ENCODE measurements around the gene TMEM54.
A peak's percentile ranks its signal among the peaks of the same experiment; 100 is the strongest.

Gene TMEM54

DNA sequence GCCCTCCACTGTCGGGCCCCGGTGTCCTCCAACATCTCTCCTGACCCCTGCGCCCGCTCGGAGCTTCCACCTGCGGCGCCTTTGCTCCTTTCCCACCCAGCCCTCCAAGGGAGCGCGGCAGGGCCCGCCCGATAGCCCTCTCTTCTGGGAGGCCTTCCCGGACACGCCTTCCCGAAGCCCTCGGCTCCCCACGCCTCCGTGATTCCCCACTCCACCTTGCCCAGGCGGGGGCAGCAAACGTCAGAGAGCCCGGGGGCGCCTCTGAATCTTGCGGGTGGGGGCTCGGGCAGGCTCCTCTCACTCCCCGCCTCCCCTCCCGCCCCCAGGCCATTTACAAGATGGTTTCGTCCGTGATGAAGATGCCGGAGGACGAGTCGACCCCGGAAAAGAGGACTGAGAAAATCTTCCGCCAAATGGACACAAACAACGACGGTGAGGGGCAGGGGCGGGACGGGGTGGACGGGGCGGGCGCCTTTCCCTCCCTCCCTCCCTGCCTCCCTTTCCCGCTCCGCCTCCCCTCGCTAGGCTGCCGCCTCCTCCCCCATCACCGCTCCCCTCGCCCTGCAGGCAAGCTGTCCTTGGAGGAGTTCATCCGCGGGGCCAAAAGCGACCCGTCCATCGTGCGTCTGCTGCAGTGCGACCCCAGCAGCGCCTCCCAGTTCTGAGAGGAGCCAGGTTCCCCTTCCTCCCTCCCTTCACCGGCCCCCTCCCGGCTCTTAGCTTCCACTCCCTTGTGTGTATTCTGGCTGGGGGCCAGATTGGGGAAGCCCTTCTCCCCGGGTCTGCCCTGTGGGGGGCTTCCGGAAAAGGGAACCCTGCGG lies 7.8 kb downstream of the TMEM54 start:
- no peak for DNase-seq

DNA sequence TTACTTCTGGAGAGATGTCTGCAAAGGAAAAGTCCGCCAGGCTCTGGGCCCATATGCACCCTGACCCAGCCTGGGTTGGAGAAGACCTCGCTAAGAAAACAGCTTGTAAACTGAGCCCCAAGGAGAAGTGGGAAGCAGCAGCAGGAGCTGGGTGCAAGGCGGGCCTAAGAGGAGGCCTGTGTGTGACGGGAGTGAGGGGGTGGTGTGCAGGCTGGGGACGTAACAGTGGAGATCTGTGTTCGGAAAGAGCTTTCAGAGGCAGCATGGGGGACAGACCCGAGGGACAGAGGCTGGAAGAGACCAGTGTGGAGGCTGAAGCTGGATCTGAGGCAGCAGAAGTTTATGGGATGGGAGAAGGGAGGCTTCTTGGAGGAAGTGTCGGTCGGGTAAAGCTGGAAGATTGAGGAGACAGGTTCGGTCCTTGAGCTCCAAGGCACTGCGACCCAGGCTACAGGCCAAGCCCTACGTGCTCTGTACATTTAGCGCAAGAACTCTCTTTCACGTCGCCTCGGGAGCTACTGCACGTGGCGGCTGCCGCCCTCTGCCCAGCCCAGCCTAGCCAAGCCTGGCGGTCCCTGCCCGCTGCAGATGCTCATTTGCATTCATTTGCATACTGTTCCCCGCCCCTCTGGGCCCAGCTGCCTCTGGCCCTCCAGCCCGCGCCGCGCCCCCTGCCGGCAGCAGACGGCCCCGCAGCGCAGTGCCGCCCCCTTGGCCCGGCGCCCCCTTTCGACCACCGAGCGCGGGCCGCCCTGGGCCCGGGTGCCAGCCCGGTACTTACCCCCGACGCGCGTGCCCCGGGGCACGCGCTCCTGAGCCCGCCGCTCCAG lies 8.6 kb downstream of the TMEM54 start:
- DNase-seq: peak; percentile 16 to 58

DNA sequence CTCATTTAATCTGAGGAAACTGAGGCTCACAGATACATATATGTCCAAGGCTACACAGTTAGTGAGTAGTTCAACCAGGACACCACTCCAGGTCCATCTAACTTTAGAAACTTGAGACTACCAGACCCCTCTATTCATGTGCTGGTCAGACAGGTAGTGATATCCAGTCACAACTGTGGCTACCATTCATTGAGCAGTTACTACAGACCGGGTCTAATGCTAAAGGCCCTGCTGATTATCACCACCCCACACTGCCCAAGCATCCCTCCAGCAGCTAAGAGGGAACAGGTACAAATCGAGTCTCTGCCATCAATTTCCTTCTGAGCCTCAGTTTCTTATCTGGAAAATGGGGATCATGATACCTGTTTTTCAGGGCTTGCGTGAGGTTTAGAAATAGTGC lies 9.6 kb downstream of the TMEM54 start:
- DNase-seq: no peak

DNA sequence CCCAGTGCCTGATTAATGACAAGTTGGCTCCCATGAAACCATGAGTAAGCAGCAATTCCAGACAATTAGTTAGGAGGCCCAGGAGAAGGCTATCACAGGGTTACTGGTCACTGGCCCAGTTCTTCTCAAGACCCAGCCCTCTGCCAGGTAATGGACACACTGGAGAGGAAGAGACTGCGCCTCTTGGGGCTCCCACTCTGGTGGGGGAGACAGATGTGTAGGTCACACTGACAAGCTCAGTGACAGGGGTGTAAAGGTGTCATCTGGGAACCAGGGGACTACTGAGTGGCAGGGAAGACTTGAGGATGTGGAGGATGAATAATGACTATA lies 10.0 kb downstream of the TMEM54 start:
- no peak for DNase-seq

DNA sequence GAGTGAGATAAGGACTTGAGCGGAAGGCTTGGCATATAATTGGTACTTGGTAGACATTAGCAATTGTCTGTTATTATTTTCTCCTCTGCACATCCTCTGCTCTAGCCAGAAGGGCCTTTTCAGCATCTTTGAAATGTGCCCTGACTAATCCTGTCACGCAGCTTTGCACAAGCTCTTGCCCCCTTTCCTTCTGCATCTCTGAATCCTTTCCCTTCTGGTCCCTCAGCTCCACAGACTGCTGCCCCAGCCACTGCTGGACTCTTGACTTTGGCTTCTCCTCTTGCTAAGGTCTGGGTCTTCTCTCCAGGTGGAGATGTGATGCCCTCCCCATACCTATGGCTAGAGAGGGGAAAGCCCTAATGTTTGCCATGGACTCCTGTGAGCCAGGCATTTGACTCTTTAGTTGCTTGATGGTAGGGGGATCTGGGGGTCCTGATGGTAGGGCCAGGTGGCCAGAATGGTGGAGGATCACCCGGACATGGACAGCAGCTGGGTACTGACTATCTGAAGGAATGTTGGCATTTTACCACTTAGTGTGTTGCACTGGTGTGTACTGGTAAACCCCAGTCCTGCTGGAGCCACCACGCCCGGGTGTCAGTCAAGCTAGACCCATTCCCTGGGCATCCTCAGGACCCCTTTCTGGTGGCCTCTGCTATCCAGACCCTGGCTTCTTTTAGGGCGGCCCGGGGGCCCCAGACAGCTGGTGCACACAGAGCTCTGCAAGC lies 10.5 kb downstream of the TMEM54 start:
- no peak for DNase-seq

DNA sequence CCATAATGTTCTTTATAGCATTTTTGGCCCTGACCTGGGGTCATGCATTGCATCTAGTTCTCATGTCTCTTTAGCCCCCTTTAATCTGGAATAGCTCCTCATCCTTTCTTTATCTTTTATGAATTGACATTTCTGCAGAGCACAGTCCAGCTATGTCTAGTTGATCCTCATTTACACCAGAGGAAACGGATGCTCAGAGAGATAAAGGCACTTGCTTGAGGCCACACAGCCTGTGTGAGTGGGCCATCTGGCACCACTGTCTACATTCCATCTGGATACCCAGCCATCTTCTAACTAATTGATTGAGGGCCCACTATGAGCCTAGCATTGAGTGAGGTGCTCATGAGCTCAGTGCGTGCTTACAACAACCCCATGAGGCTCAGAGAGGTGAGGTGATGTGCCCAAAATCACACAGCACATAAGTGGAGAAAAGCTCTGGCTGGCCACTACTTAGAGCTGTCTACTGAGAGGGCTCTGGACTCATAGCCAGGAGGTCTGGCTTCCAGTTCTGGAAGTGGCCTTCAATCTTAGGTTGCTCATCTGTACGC lies 11.4 kb downstream of the TMEM54 start:
- DNase-seq: no peak

DNA sequence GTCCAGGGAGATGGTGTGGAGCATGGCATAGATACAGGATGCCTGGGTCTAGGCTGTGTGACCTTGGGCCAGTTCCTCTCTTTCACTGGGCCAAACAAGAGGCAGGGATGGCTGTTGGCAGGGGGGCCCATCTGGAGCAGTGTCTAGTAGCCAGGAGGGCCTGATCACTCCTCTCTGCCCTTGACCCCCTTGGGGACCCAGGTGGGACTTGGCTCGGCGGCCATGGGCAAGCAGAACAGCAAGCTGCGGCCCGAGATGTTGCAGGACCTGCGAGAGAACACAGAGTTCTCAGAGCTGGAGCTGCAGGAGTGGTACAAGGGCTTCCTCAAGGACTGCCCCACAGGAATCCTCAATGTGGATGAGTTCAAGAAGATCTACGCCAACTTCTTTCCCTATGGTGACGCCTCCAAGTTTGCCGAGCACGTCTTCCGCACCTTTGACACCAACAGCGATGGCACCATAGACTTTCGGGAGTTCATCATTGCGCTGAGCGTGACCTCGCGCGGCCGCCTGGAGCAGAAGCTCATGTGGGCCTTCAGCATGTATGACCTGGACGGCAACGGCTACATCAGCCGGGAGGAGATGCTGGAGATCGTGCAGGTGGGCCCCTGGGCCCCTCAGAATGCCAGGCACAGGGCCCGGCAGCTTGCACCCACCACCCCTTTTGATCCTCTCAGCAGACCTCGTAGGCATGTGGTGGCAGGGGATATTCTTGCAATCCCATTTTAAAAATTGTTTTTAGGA lies 12.3 kb downstream of the TMEM54 start:
- DNase-seq: no peak

DNA sequence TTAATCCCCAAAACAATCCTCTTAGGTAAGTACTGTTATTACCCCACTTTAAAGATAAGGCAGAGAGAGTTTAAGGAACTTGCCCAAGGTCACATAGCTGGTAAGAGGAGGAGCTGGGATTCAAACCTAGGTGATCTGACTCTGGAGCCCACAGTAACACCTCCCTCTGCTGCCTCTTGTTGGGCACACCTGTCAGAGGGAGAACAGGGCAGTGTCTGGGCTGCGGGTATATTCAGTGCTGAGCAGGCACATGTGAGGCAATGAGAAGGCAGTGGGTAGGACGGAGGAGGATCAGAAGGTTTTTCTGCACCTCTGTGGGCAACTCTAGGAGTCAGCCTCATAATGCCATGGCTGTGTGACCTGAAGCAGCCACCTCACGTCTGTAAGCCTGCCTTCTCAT lies 13.1 kb downstream of the TMEM54 start:
- DNase-seq: no peak

DNA sequence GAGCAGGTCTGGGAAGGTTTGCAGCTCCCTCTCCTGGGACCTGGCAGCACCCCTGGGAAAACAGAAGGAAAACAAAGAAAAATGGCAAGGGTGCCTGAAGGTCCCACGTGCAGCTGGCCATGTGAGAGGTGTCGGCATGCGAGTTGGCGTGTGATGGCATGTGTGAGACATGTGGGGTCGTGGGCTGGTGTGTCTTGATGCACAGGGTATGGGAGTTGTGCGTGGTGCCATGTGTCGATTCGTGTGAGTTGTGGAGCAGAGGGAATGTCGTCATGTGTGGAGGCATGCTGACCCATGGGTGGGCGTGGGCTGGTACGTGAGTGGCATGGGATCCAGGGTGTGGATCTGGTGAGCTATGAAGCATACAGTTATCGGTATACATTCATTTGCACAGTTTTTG lies 13.6 kb downstream of the TMEM54 start:
- no peak for DNase-seq

DNA sequence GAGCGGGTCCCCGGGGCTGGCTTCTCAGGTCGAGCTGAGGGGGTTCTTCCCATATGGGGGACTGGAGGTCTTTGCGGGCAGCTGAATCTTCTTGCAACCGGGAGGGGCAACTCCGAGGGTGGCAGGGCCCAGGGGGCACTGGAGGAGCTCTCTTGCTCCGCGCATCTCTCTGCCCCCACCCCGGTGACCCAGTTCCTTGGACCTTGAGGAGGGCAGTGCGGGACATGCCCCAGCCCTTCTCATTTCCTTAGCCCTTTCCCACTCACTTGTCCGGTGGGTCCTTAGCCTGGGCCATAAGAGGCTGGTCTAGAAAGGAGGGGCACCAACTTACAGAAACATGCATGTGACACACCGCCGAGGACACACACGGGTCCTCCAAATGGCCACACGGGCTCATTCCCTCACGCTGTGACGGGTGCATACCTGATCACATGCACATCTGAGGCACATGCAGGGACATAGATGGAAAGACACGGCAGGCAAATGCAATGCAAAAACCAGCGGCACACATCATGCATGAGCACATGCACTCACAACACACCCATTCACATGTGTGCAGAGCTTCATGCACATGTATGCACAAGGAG lies 14.3 kb downstream of the TMEM54 start:
- DNase-seq: no peak

DNA sequence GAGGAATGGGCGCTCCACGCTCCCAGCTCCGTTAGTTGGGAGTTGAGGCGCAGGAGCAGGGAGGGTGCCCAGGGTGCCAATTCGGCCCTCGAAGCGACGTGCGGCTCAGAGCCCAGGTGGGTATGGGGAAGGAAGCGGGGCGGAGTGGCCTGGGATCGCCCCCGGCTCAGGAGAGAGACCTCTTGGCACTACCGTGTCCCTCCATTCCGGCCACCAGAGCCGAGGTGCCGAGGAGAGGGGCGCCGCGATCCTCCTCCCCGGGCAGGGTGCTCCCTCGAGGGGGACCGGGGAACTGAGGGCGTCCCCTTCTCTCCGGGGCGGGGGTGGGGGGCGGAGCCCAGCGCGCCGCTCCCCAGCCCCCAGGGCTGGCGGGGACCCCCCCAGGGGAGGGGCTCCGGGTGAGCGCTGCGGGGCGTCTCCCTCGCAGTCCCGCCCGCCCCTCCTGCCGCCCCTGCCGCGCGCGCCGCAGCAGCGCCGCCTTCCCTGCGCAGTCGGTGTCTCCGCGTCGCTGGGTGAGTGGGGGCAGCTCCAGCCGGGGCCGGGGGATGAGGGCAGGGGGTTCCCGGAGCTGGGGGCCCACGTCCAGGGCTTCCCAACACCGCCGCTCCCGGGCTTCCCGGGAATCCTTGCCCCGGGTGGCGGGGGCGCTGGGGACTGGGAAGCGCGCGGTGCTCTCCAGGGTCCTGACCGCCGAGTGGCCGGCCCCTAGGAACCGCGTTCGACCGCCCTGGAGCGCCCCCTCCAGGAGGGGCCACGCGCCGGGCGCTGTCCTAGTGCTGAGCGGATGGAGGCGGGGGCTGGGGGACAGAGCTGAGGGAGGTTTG lies 15.0 kb downstream of the TMEM54 start, which contains the start of gene HPCA:
TSS of gene HPCA (plus strand) at position 488 of the 824 bp plus-strand sequence. CDS start 2,408 bp downstream, outside the sequence.
- DNase-seq: no peak

DNA sequence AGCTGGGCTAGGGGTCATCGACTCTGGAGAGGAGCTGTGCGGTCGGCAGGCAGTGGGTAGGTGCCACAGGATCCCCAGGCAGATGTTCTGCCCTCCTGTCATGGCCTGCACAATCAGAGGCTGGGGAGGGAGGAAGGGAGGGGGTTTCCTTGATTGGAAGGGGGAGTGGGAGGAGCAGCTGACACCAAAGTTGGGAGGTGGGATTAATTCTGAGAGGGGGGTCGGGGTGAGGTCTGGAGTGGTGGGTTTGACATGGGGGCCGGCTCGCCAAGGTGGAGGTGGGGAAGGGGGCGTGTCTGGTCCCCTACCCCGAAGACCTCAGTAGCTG lies 15.5 kb downstream of the TMEM54 start:
- DNase-seq: no peak

DNA sequence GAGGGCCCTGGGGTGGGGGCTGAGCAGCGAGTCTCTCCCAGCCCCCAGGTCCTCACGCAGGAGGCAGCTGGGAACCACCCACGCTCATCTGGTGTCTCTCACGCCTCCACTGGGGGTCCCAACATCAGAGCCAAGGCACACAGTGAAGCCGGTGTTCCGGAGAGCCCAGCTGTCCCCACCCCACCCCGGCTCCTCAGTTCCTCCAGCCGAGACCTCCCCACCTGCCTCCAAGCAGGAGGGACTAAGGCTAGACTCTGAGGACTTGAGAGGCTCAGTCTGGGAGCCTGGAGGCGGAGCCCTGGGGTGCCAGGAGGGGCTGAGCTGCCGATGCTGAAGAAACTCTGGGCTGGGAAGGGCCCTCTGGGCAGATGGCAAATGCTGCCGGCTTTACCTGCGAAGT lies 16.5 kb downstream of the TMEM54 start:
- DNase-seq: no peak

DNA sequence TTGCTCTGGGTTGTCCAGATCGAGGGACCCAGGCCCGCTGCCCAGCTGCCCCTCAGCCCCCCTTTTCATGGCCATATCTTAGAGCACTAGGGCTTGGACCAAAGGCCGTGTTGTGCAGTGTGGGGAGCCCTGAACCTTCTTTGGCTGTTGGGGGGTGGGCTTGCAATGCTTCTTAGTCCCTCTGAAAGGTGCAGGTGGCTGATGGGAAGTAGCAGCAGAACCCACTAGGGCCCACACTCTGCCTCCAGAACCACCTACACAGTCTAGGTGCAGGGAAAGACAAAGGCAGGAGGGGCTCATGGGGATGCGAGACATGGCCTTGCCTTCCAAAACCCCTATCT lies 17.2 kb downstream of the TMEM54 start:
- DNase-seq: no peak

DNA sequence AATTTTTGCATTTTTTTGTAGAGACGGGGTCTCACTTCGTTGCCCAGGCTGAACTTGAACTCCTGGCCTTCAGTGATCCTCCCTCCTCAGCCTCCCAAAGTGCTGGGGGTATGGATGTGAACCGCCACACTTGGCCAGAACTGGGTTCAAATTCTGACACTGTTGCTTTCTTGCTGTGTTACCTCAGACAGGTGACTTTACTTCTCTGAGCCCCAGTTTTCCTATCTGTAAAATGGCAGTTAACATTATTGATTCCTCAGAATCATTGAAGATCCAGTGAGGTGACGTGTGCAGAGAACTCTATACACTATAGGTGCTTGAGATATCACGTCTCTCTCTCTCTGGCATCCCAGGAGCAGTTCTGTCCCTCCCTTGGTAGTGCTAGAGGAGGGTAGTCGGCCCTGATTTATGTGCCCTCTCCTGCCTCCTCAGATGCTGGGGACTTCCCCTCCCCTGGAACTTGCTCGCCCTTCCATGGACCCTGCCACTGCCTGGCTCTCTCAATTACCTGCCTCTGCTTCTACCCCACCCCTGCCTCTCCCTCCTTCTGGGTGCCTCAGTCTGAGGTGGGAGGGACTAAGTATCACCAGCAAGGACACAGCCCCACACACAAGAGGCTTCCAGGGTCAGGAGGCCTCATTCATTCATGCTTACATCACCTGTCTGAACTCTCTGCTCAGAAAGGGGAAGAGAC lies 17.7 kb downstream of the TMEM54 start:
- no peak for DNase-seq

DNA sequence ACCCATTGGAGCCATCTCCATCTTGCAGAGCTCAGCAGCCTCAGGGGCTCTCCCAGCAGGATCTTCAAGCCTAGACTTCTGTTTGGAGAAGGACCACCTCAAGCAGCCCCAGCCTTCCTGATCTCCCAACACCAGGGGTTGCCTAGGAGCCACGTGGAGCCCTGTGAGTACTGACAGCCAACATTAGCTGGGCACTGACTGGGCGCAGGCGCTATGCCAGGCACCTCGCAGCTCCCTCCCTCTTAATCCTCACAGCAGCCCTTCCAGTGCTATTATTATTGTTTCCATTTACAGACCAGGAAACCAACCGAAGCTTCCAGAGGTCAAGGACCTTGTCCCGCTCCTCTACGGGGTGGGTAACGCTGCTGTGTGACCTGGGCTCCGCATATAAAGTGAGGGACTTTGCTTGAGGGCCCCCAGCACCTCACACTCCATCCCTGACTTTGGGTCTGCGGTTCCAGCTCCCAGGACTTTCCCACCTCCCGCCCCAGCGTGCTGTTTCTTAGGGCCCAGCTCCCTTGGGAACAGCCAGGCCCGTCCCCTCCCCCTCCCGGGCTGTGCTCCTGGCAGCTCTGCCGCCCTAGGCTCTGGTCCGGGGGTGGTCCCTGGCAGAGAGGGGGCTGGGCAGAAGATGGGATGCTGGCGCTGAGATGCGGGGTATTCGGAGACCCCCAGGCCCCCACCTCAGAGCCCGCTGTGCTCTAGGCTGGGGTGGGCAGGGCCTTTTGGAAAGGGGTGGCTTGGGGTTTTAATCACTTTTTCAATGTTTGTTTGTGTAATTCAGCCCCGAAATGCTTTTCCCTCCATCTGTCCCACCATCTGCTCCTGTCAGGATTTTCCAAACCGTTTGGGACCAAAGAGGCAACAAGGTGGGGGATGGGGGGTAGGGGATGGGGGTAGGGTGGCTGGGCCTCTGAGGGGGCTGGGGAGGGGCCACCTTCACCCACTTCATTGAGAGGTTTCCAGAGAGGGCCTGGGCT lies 19.0 kb downstream of the TMEM54 start:
- DNase-seq: no peak

DNA sequence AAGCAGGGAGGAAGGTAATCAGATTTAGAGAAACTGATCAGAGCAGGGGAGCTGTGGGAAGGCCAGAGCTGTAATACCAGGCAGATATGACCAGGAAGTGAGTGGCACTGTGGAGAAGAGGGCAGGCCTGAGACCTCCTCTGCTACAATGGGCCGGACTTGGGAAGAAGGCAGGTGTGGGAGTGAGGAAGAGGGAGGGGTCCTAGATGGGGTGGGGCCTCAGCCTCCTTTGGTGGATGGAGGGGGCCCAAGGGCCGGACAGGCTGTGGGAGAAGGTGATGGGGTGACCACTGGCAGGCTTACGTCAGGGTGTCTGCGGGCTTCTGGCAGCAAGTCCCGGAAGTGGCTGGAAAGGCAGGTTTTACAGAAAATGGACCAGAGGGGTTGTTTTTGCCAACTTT lies 19.9 kb downstream of the TMEM54 start:
- no peak for DNase-seq

DNA sequence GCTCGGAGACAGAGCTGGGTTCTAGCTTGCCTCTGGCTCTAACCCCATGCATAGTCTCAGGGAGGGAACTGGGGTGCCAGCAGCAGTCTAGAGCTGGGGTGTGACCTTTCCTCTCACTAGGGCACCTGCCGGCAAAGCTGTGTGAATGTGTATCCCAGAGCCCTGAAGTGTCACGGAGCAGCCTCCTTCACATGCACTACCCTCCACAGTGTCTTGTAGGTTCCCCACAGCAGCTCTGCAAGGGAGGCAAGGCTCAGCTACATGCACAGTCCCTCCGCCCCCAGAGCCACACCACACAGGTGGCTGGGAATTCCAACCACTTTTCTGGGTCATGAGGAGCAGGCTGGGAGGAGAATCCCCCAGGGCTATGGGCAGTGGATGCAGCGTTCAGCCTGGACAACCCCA lies 22.6 kb downstream of the TMEM54 start:
- DNase-seq: no peak

DNA sequence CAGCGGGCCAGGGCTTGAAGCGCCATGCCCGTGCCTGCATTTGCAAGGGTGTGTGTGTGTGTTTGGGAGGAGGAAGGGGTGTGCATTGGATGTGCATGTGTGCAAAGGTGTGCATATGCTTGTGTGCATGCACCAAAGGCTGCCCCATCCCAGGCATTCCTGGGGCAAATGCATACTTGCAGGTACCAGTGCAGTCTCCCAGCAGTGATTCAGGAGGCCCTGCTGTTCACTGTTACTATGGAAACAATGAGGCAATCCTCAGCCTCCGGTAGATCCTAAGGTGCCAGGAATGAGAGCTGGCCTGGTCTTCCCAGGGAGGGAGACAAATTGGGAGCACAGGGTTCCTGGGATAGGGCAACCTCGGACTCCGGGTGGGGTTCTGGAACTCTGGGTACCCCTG lies 23.0 kb downstream of the TMEM54 start:
- DNase-seq: no peak
